DMS114 treated with DMSO at 0.1 percent for 48 hours (cell line): ENCODE data around the gene CD101.

Source experiments
- DNase-seq: peaks from one replicate; lab custom pipeline; 2025; ENCODE audit not compliant: unreplicated experiment; lab: John Stamatoyannopoulos, UW

CD101 gene

DNA sequence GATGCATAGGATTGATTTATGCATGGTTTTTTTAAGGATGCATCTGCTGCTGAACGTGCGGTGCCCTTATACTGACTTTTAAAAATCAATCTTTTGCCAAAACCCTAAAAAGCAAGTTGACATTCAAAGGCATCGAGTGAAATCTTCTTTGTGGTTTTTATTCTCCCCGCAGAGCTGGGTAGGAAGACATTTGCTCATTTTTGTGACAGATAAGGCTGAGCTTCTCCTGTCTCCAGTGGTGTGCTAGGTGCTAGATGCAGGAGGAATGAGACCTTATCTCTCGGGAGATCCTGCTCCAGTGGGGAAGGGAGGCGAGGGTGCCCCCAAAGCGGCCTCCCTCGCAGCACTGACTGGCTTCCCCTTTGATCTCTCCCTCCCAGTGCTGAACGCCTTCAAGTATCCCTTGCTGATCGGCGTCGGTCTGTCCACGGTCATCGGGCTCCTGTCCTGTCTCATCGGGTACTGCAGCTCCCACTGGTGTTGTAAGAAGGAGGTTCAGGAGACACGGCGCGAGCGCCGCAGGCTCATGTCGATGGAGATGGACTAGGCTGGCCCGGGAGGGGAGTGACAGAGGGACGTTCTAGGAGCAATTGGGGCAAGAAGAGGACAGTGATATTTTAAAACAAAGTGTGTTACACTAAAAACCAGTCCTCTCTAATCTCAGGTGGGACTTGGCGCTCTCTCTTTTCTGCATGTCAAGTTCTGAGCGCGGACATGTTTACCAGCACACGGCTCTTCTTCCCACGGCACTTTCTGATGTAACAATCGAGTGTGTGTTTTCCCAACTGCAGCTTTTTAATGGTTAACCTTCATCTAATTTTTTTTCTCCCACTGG, 14.9 kb upstream of the CD101 start:
- DNase-seq, result no peak

GRCh38 chr1:116987256-116987555, 14.4 kb upstream of the CD101 start:
- no peak for DNase-seq

GRCh38 chr1:116988248-116988647, 13.3 kb upstream of the CD101 start:
- no peak for DNase-seq

DNA sequence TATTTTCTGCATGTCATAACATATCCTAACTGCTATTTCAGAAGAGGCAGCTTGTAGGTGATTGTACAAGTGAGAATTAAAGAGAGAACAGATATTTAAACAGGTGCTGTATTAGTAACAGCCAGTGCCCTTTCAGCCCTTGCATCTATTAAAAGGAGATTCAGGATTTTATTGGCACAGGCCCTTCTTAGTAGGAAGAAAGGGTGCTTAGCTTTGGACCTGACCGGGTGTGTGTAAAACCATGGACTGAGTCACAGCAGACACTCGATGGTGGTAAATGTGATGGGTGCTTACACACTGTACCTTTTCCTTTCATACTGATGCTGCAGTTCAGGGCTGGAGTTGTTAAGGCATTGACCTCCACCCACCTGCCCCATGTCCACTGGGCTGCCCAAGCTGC, 12.7 kb upstream of the CD101 start:
- no peak for DNase-seq

GRCh38 chr1:116989835-116990234, 11.7 kb upstream of the CD101 start:
- DNase-seq, result no peak

DNA sequence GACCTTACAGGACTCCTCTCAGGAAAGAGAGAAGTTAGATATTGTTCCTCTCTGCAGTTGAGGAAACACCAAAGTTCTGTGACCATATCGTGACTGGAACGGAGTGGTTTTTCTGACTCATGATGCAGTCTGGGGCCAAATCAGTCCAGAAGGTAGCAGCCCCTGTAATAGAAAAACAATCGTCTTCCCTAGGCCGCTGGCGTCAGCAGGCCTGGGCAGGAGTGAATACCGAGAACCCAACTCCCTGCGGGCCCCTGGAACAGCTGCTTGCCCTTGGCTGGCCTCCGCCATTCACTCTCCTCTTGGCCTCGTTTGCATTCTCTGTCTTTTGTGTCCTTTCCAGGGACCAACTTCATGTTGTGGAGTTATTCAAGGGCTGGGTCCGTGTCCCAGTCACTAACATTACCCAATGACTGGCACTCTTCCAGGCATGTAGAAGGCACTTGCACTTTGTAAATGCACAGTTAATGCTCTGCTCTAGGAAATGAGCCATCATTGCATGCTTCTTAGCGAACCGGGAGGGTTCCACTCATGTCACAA, 10.9 kb upstream of the CD101 start:
- no peak for DNase-seq

DNA sequence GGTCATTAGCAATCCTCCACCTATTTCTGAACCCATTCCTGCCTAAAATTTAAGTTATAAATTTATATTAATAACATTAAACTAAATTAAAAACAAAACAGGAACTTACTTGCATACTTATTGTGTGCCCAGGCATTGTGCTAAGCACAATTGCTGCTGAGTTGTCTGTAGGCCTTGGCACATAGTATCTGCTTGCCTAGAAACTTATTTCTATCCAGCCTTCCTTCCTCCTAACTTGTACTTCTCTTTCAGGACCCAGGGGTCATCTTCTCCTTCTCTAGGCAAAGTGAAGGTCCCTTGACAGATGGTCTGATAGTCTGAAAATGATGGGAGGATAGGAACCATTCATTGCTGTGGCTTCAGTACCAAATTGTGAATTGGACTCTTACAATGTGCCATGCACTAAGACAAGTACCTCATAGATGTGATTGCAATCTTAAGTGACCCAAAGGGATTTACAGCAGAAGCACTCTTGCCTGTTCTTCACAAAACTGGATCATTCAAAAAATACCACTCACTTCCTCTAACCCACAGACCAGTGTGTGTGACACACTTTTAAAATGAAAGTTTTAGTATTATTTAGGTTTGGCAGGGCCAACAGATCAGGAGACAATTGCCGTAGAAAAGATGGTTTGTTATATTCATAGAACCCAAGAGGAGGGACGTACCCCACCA, 10.3 kb upstream of the CD101 start:
- DNase-seq, result no peak

DNA sequence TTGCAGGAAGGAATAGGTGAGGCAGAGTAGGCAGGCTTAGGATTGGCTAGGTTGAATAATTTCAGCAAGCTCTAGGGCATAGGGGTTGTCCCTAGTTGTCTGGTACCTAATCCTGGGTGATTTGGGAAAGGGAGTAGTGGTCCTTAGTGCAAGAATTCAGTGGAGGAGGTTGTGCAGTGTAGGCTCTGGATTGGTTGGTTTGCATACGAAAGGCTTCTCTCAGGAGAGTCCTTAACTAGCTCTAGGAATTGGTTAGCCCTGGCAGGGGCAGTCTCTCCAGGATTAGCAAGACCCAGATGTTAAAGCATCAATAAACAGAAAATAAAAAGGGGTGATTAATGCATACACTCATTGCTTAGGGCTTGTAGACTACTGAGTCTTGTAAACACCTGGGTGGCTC, 9.6 kb upstream of the CD101 start:
- no peak for DNase-seq

DNA sequence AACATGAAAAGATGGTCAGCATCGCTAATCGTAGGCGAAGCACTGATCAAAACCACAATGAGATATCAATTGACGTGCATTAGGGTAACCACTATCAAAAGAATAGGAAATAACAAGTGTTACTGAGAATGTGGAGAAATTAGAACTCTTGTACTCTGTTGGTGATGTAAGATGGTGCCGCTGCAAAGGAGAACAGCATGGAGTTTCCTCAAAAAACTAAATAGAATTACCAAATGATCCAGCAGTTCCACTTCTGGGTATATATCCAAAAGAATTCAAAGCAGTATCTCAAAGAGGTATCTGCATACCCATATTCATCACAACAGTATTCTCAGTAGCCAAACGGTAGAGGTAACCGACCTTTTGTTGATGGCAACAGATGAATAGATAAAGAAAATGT, 8.3 kb upstream of the CD101 start:
- no peak for DNase-seq

- DNase-seq, result no peak
Measured at GRCh38 chr1:116994411-116994810, 7.1 kb upstream of the CD101 start.

GRCh38 chr1:116997066-116997465, 4.5 kb upstream of the CD101 start:
- no peak for DNase-seq

- no peak for DNase-seq
Measured at GRCh38 chr1:116997636-116998035, 3.9 kb upstream of the CD101 start.

DNA sequence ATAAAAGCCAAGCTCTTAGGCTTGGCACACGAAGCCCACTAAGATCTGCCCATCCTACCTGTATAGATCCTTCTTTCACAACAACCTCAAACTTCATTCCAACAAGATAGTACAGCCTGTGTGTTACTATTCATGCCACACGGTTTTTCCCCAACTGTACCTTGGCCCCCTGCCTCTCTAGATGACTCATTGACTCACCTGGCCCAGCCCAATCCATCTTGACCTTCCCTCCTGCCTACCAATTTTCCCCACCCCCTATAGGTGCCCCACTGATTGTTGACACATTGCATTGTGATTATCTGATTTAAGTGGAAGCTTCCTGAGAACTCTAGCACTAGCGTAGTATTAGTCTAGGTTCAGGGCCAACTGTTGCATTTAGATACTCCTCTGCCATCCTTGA, 2.0 kb upstream of the CD101 start:
- no peak for DNase-seq

DNA sequence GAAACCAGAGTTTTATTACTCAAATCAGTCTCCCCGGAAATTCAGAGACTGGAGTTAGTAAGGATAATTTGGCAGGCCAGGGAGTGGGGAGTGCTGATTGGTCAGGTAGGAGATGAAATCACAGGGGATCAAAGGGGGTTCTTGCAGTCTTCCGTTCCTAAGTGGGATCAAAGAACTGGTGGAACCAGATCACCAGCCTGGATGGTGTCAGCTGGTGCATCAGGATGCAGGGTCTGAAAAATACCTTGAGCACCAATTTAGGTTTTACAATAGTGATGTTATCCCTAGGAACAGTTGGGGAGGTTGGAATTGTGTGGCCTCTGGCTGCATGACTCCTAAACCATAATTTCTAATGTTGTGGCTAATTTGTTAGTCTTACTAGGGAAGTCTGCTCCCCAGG, 1.4 kb upstream of the CD101 start:
- DNase-seq, result no peak

- DNase-seq, result no peak
Measured at GRCh38 chr1:117003223-117003875, 1.8 kb downstream of the CD101 start.

- DNase-seq, result no peak
Measured at GRCh38 chr1:117007719-117008013, 6.1 kb downstream of the CD101 start.

DNA sequence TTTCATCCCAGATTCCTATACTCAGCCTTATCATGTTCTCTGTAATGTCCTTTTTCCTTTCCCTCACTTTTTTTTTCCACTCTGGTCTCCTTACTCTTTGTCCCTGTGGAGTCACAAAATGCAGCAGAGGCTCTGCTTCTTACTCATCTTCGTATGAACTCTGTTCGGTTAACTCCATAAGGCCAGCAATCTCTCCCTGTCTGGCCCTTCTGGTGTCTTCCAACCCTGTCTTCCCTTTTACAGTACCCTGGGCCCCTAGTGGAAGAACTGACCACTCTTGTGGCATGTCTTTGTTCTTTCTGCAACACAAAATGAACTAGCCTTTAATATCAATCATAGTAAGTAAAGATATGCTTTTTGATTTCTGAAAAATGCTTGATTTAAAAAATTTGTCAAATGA, 7.1 kb downstream of the CD101 start:
- no peak for DNase-seq

- no peak for DNase-seq
Measured at GRCh38 chr1:117009132-117009531, 7.6 kb downstream of the CD101 start.

GRCh38 chr1:117010310-117010969, 8.9 kb downstream of the CD101 start:
- DNase-seq, result no peak

DNA sequence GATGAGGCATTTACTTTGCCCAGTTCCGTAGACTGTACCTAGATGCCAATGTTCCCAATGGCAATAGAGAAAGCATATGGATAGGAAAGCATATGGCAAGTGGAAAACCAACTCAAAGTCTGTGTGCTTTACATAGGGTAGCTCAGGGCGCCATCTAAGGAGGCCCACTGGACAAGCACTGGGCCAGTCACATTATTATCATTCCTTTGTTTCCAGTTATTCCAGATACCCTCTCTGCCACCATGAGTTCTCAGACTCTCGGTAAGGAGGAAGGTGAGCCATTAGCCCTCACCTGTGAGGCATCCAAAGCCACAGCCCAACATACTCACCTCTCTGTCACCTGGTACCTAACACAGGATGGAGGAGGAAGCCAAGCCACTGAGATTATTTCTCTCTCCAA, 9.8 kb downstream of the CD101 start:
- no peak for DNase-seq

DNA sequence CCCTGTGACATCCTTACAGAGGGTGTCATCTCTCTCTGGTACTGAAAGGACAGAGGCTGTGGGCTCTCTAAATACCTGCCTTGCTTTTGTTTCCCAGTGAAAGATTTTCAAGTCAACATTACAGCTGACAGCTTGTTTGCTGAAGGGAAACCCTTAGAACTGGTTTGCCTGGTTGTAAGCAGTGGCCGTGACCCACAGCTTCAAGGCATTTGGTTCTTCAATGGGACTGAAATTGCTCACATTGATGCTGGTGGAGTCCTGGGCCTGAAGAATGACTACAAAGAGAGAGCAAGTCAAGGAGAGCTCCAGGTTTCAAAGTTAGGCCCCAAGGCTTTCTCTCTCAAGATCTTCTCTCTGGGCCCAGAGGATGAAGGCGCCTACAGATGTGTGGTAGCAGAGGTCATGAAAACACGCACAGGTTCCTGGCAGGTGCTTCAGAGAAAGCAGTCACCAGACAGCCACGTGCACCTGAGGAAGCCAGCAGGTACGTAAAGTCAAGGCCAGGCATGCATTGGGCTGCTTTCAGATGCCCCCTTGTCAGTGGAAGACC, 11.8 kb downstream of the CD101 start:
- DNase-seq, result no peak
